H1 (cell line): ENCODE data around the gene MGST1. TPM values are rescaled to one million over a fixed set of nuclear protein-coding genes. Genes with fewer than 3 reads are reported as not detected.

Experiments used
- polyA plus RNA-seq, 7 experiments: library from polyadenylated mRNA; depleted of rRNA in 3 of 7; stranded (reverse) in 5 of 7; unstranded in 2 of 7; fragments of >200 nt in 5 of 7; fragments of 200-250 nt in 2 of 7; gene quantifications; 1 replicate in 5 of 7; 2 replicates in 1 of 7; 4 replicates in 1 of 7; pipeline versions ENCODE4 v1.2.1 to v1.2.3, GENCODE V29; 2011 to 2013; ENCODE audit warnings: missing spikeins in 2 of 7, mixed read lengths in 2 of 7
- total RNA-seq: library from RNA; stranded (reverse); fragmentation: NEBNext Ultra II Directional; extraction: Animal tissue kit (Norgen Biotek cat#: 25700); gene quantifications from 2 replicates; pipeline ENCODE4 v1.2.1, GENCODE V29; 2021
- TF ChIP-seq, protein P1 (sequence below): fragments of 300-600 bp; sonication (generic); IDR thresholded peaks from 2 replicates; pipeline ENCODE4 v1.7.1; 2012; ENCODE audit warnings: low read length, moderate library complexity, mild to moderate bottlenecking, inconsistent platforms; ENCODE audit not compliant: insufficient replicate concordance

Gene MGST1
- total and polyA plus RNA-seq, 2 of the 8 experiments (the other 6 are each of a cell fraction or from before 2014, with no cell fraction given) = 442 to 478 TPM

DNA sequence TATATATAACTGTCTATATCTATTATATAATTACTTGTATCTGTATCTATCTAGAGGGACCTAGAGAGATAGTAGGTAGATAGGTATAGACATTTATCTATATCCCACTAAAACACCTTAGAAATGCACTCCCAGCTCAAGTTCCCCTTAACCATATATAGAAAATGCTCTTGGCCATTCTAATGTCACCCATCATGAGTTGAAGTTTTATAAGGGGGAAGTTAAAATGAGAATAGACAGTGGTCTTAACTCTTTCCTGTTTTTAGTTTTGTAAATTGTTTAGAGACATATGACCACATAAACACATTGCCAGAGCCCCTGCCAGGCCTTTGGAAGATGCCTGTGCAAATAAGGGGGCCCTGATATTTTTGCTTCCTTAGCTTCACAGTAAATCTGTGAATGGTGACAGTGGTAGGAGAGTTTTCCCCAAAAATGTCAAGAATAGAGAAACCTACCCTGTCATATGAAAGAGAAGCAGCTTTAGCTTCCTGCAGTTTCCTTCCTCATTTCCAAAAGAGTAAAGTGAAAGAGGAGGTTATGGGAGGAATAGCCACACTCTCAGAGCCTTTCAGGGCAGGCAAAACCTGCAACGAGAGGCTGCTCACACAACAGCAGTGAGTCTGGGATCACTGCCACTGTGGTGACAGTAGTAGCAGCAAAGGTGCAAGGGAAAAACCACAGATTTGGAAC lies 45.5 kb downstream of the MGST1 start (continued):
- TF ChIP-seq, protein P1, sequence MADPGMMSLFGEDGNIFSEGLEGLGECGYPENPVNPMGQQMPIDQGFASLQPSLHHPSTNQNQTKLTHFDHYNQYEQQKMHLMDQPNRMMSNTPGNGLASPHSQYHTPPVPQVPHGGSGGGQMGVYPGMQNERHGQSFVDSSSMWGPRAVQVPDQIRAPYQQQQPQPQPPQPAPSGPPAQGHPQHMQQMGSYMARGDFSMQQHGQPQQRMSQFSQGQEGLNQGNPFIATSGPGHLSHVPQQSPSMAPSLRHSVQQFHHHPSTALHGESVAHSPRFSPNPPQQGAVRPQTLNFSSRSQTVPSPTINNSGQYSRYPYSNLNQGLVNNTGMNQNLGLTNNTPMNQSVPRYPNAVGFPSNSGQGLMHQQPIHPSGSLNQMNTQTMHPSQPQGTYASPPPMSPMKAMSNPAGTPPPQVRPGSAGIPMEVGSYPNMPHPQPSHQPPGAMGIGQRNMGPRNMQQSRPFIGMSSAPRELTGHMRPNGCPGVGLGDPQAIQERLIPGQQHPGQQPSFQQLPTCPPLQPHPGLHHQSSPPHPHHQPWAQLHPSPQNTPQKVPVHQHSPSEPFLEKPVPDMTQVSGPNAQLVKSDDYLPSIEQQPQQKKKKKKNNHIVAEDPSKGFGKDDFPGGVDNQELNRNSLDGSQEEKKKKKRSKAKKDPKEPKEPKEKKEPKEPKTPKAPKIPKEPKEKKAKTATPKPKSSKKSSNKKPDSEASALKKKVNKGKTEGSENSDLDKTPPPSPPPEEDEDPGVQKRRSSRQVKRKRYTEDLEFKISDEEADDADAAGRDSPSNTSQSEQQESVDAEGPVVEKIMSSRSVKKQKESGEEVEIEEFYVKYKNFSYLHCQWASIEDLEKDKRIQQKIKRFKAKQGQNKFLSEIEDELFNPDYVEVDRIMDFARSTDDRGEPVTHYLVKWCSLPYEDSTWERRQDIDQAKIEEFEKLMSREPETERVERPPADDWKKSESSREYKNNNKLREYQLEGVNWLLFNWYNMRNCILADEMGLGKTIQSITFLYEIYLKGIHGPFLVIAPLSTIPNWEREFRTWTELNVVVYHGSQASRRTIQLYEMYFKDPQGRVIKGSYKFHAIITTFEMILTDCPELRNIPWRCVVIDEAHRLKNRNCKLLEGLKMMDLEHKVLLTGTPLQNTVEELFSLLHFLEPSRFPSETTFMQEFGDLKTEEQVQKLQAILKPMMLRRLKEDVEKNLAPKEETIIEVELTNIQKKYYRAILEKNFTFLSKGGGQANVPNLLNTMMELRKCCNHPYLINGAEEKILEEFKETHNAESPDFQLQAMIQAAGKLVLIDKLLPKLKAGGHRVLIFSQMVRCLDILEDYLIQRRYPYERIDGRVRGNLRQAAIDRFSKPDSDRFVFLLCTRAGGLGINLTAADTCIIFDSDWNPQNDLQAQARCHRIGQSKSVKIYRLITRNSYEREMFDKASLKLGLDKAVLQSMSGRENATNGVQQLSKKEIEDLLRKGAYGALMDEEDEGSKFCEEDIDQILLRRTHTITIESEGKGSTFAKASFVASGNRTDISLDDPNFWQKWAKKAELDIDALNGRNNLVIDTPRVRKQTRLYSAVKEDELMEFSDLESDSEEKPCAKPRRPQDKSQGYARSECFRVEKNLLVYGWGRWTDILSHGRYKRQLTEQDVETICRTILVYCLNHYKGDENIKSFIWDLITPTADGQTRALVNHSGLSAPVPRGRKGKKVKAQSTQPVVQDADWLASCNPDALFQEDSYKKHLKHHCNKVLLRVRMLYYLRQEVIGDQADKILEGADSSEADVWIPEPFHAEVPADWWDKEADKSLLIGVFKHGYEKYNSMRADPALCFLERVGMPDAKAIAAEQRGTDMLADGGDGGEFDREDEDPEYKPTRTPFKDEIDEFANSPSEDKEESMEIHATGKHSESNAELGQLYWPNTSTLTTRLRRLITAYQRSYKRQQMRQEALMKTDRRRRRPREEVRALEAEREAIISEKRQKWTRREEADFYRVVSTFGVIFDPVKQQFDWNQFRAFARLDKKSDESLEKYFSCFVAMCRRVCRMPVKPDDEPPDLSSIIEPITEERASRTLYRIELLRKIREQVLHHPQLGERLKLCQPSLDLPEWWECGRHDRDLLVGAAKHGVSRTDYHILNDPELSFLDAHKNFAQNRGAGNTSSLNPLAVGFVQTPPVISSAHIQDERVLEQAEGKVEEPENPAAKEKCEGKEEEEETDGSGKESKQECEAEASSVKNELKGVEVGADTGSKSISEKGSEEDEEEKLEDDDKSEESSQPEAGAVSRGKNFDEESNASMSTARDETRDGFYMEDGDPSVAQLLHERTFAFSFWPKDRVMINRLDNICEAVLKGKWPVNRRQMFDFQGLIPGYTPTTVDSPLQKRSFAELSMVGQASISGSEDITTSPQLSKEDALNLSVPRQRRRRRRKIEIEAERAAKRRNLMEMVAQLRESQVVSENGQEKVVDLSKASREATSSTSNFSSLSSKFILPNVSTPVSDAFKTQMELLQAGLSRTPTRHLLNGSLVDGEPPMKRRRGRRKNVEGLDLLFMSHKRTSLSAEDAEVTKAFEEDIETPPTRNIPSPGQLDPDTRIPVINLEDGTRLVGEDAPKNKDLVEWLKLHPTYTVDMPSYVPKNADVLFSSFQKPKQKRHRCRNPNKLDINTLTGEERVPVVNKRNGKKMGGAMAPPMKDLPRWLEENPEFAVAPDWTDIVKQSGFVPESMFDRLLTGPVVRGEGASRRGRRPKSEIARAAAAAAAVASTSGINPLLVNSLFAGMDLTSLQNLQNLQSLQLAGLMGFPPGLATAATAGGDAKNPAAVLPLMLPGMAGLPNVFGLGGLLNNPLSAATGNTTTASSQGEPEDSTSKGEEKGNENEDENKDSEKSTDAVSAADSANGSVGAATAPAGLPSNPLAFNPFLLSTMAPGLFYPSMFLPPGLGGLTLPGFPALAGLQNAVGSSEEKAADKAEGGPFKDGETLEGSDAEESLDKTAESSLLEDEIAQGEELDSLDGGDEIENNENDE = no peak
